Measurements from ENCODE around the gene TSHZ3.

- TF ChIP-seq RFX5 (IDR thresholded peaks at IDR 0.05; ENCODE audit: low read depth, low read length) (no peak), SREBF1 (IDR thresholded peaks at IDR 0.05; ENCODE audit: borderline replicate concordance, low read depth, low read length) (no peak), NFYB (IDR thresholded peaks at IDR 0.05; ENCODE audit: extremely low read depth, insufficient read length) (no peak), MAFF (IDR thresholded peaks at IDR 0.05; ENCODE audit: low read length) (no peak)
- TF ChIP-seq, protein P1, sequence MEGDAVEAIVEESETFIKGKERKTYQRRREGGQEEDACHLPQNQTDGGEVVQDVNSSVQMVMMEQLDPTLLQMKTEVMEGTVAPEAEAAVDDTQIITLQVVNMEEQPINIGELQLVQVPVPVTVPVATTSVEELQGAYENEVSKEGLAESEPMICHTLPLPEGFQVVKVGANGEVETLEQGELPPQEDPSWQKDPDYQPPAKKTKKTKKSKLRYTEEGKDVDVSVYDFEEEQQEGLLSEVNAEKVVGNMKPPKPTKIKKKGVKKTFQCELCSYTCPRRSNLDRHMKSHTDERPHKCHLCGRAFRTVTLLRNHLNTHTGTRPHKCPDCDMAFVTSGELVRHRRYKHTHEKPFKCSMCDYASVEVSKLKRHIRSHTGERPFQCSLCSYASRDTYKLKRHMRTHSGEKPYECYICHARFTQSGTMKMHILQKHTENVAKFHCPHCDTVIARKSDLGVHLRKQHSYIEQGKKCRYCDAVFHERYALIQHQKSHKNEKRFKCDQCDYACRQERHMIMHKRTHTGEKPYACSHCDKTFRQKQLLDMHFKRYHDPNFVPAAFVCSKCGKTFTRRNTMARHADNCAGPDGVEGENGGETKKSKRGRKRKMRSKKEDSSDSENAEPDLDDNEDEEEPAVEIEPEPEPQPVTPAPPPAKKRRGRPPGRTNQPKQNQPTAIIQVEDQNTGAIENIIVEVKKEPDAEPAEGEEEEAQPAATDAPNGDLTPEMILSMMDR (IDR thresholded peaks at IDR 0.05 in 2 of 3, conservative IDR thresholded peaks at IDR 0.05 in 1 of 3; ENCODE audit: insufficient read depth in 2 of 3, low read depth in 1 of 3, low read length in 3 of 3) = no peak
Observed at GRCh38 chr19:31347828-31348392, 1.3 kb downstream of the TSHZ3 start.

Data from K562 (cell line).